Choroid plexus epithelial cell (primary cell): ENCODE data around the gene AUTS2.

Experiments
- DNase-seq: peaks from one replicate; pipeline ENCODE4 v3.0.0-alpha.2; 2010; ENCODE audit warnings: low read depth
- H3K4me3 ChIP-seq: 2 replicates; pipeline ENCODE4 v1.5.1; 2011; ENCODE audit warnings: low read depth, mild to moderate bottlenecking, control low read depth, low read length, moderate library complexity
- CTCF ChIP-seq: conservative IDR thresholded peaks from 2 replicates; pipeline ENCODE4 v1.5.1; 2011; ENCODE audit warnings: low read depth, mild to moderate bottlenecking, control low read depth, inconsistent platforms, low read length, moderate library complexity

The AUTS2 gene

GRCh38 chr7:70303309-70303708, 705.0 kb downstream of the AUTS2 start:
- no peak for TF ChIP-seq CTCF
- H3K4me3 ChIP-seq: no peak overlapping the region
- DNase-seq: no peak

- TF ChIP-seq CTCF: no peak
- no peak overlapping the region for H3K4me3 ChIP-seq
- DNase-seq: no peak
Measured at GRCh38 chr7:70303780-70304179, 705.5 kb downstream of the AUTS2 start.

- no peak overlapping the region for H3K4me3 ChIP-seq
- DNase-seq: no peak
- no peak for TF ChIP-seq CTCF
Measured at GRCh38 chr7:70306173-70306572, 707.9 kb downstream of the AUTS2 start.

GRCh38 chr7:70307544-70308106, 709.4 kb downstream of the AUTS2 start:
- no peak overlapping the region for H3K4me3 ChIP-seq
- no peak for DNase-seq
- no peak for TF ChIP-seq CTCF

GRCh38 chr7:70312336-70312735, 714.1 kb downstream of the AUTS2 start:
- no peak for DNase-seq
- H3K4me3 ChIP-seq: no peak overlapping the region
- no peak for TF ChIP-seq CTCF

- DNase-seq: no peak
- no peak for TF ChIP-seq CTCF
- no peak overlapping the region for H3K4me3 ChIP-seq
Measured at GRCh38 chr7:70313271-70313670, 715.0 kb downstream of the AUTS2 start.

GRCh38 chr7:70313687-70314086, 715.4 kb downstream of the AUTS2 start:
- no peak for TF ChIP-seq CTCF
- H3K4me3 ChIP-seq: no peak overlapping the region

More at GRCh38 chr7:70313687-70314086, 715.4 kb downstream of the AUTS2 start:
- DNase-seq: no peak
